DND-41 (cell line): Measurements from ENCODE around the gene SIPA1L3.

Experiments used
- ATAC-seq: fragments of 200-7000 bp; cut with Tn5 transposase; 3 replicates; pipeline ENCODE4 v1.9.1; 2021; ENCODE audit warnings: low read depth; ENCODE audit not compliant: insufficient read depth
- DNase-seq: peaks from one replicate; pipeline ENCODE4 v3.0.0-alpha.2; 2020
- H2AFZ ChIP-seq: 2 replicates; pipeline ENCODE4 v1.6.0; 2012; ENCODE audit warnings: low read depth, low read length
- H3K27ac ChIP-seq: 2 replicates; pipeline ENCODE4 v1.5.1; 2012; ENCODE audit warnings: low read length, inconsistent platforms
- H3K27me3 ChIP-seq: fragments of 200-600 bp; sonication (generic); 2 replicates; pipeline ENCODE4 v1.6.0; 2012; ENCODE audit warnings: low read length, mild to moderate bottlenecking, inconsistent platforms; ENCODE audit not compliant: insufficient read depth, poor library complexity
- H3K36me3 ChIP-seq: 2 replicates; pipeline ENCODE4 v1.5.1; 2012; ENCODE audit warnings: low read length, inconsistent platforms; ENCODE audit not compliant: insufficient read depth
- H3K4me1 ChIP-seq: 2 replicates; pipeline ENCODE4 v1.5.1; 2012; ENCODE audit warnings: mild to moderate bottlenecking, low read length; ENCODE audit not compliant: insufficient read depth
- H3K4me2 ChIP-seq: 2 replicates; pipeline ENCODE4 v1.6.0; 2012; ENCODE audit warnings: mild to moderate bottlenecking, moderate library complexity, low read length, inconsistent platforms; ENCODE audit not compliant: insufficient read depth
- H3K4me3 ChIP-seq, 2 experiments: fragments of 200-600 bp in 1 of 2; shearing (Covaris generic) in 1 of 2; 2 replicates each; pipeline ENCODE4 v1.5.1; 2012 to 2016; ENCODE audit warnings: inconsistent platforms in 2 of 2, low read length in 2 of 2, mild to moderate bottlenecking in 2 of 2, low read depth in 1 of 2, moderate library complexity in 1 of 2
- H3K79me2 ChIP-seq: 2 replicates; pipeline ENCODE4 v1.6.0; 2012; ENCODE audit warnings: low read length, inconsistent platforms; ENCODE audit not compliant: insufficient read depth
- H3K9ac ChIP-seq: 2 replicates; pipeline ENCODE4 v1.6.0; 2012; ENCODE audit warnings: low read depth, mild to moderate bottlenecking, inconsistent platforms, low read length, moderate library complexity
- H3K9me3 ChIP-seq: 2 replicates; pipeline ENCODE4 v1.5.1; 2012; ENCODE audit warnings: low read length, moderate library complexity, mild to moderate bottlenecking, inconsistent platforms; ENCODE audit not compliant: insufficient read depth, severe bottlenecking
- H4K20me1 ChIP-seq: 2 replicates; pipeline ENCODE4 v1.6.0; 2012; ENCODE audit warnings: low read length; ENCODE audit not compliant: insufficient read depth
- EZH2 ChIP-seq: IDR thresholded peaks from 3 replicates; pipeline ENCODE4 v1.6.1; 2012; ENCODE audit warnings: borderline replicate concordance, low read depth, mild to moderate bottlenecking, moderate library complexity, low read length, inconsistent platforms; ENCODE audit not compliant: severe bottlenecking
- TF ChIP-seq, protein P1 (sequence below): IDR thresholded peaks from 2 replicates; pipeline ENCODE4 v1.5.1; 2012; ENCODE audit warnings: borderline replicate concordance, low read length, moderate library complexity, mild to moderate bottlenecking; ENCODE audit not compliant: poor library complexity, severe bottlenecking; ENCODE audit errors: extremely low read depth

Gene SIPA1L3

DNA sequence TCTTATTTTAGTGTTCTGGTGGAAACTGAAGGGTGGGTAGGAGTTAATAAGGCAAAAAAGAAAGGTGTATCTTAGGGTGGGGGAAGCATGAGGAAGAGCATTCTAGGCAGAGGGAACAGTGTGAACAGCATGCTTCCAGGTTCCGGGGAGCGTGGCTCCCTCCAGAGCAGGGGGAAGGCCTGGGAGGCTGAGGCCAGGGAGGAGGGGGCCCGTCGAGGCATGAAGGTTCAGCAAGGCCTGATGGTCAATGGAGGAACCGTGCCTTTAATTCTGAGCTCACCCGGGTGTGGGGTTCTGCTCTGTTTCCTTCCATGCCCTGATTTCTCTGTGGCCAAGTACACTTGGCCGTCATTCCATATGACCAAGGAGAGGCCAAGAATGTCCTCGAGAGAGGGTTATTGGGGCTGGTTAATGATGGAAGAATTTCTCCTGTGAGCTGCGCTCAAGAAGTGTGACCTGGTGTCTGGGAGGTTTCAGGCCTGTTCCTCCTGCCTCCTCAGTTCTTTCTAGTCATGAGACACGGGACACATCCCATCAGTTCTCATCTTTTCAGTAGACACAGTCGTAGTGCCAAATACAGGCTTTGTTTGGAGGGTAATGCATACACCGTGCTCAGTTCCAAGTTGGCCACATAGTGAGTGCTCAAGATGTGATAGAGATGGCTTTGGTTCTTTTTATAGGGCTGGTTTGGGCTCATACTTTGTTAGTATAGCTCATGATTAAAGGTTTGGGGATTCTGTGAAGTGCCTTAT lies 73.6 kb downstream of the SIPA1L3 start:
- Histone ChIP-seq H4K20me1 (peaks cover 14% of the 10 kb centered on the region; the same call in 1 of the 2 replicates), H3K9ac (no peak overlapping the region), H2AFZ (no peak overlapping the region), H3K9me3 (no peaks in the 10 kb centered on the region), H3K27me3 (no peaks in the 10 kb centered on the region), H3K27ac (no peak overlapping the region), H3K4me1 (peaks cover under 1% of the 10 kb centered on the region; the same call in 1 of the 2 replicates), H3K4me3 (no peak overlapping the region), H3K79me2 (peaks cover 2% of the 10 kb centered on the region; the same call in 1 of the 2 replicates), H3K36me3 (no peaks in the 10 kb centered on the region), H3K4me2 (no peak overlapping the region)
- DNase-seq (no peak), ATAC-seq (no peak)
- TF ChIP-seq EZH2, result no peak
- TF ChIP-seq, protein P1, sequence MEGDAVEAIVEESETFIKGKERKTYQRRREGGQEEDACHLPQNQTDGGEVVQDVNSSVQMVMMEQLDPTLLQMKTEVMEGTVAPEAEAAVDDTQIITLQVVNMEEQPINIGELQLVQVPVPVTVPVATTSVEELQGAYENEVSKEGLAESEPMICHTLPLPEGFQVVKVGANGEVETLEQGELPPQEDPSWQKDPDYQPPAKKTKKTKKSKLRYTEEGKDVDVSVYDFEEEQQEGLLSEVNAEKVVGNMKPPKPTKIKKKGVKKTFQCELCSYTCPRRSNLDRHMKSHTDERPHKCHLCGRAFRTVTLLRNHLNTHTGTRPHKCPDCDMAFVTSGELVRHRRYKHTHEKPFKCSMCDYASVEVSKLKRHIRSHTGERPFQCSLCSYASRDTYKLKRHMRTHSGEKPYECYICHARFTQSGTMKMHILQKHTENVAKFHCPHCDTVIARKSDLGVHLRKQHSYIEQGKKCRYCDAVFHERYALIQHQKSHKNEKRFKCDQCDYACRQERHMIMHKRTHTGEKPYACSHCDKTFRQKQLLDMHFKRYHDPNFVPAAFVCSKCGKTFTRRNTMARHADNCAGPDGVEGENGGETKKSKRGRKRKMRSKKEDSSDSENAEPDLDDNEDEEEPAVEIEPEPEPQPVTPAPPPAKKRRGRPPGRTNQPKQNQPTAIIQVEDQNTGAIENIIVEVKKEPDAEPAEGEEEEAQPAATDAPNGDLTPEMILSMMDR, result no peak

DNA sequence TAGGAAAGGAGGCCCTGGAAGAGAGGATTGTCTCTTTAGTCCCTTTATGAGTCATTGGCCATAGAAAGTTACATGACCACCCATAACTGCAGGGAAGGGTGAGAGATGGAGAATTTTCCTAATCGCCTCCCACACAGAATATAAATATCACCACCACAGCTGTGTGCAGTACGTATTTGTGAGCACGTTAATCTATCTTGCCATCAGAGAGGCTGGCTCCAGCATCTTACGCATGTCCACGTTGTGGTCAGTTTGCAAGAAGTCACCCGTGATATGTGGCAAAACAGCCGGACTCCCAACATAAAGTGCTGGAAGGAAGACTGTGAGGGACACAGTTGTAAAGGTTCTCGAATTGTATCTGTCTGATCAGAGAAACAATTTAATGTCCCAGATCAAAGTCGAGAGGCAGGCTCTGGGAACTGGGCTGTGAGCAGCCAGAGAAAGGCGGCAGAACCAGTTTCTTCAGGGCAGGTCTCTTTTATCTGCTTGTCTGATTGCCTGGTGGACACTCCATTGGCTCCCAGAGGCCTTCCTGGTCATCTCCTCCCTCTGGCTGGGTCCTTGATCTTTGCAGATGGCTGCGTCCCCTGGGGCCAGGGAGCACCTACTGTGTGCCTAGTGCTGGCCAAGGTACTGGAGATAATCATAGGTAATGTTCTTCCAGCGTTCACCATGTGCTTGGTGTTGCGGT lies 74.9 kb downstream of the SIPA1L3 start:
- H3K79me2 ChIP-seq, result peaks cover 2% of the 10 kb centered on the region; the same call in 1 of the 2 replicates
- H3K4me2 ChIP-seq, result no peak overlapping the region
- no peak overlapping the region for H2AFZ ChIP-seq
- TF ChIP-seq, protein P1, result no peak
- TF ChIP-seq EZH2, result no peak
- H3K27me3 ChIP-seq, result no peaks in the 10 kb centered on the region
- no peak overlapping the region for H3K4me3 ChIP-seq
- ATAC-seq (no peak), DNase-seq (no peak)
- no peaks in the 10 kb centered on the region for H3K36me3 ChIP-seq
- H3K4me1 ChIP-seq, result peaks cover 11% of the 10 kb centered on the region
- no peak overlapping the region for H3K9ac ChIP-seq
- peaks cover 17% of the 10 kb centered on the region; the same call in 1 of the 2 replicates for H4K20me1 ChIP-seq
- H3K9me3 ChIP-seq, result no peaks in the 10 kb centered on the region
- no peak overlapping the region for H3K27ac ChIP-seq

DNA sequence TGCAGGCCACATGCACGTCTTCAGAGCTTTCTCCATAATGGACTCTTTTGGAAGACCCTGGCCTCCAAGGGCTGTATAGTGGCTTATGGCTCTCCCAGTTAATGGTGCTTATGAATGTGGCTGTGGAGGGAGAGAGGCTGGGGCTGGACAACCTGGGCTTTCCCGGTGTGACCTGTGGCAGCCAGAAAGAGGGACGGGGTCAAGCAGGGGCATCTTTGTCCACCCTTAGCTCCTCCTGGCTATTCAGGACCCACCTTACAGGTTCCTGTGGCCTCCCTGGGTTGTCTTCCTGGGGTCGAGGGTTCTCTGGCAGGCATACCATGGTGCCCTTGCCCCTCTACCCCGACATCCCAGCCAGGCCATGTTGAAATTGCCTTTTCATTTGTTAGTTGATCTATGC lies 75.6 kb downstream of the SIPA1L3 start:
- Histone ChIP-seq H3K27ac (no peak overlapping the region), H3K36me3 (no peaks in the 10 kb centered on the region), H3K79me2 (peaks cover 2% of the 10 kb centered on the region; the same call in 1 of the 2 replicates), H3K4me1 (peaks cover 11% of the 10 kb centered on the region), H2AFZ (no peak overlapping the region), H3K27me3 (no peaks in the 10 kb centered on the region), H4K20me1 (peaks cover 20% of the 10 kb centered on the region), H3K9me3 (no peaks in the 10 kb centered on the region), H3K9ac (no peak overlapping the region), H3K4me2 (no peak overlapping the region), H3K4me3 (no peak overlapping the region)
- ATAC-seq, result no peak
- no peak for DNase-seq
- TF ChIP-seq EZH2, result no peak
- TF ChIP-seq, protein P1, result no peak
